Neural progenitor cell (in vitro differentiated cells): ENCODE measurements around the gene TMEM39B.

Experiments
- CTCF ChIP-seq: fragments of 200-600 bp; sonication (generic); IDR thresholded peaks from 2 replicates; pipeline ENCODE4 v1.5.1; 2017; ENCODE audit warnings: antibody characterized with exemption, mild to moderate bottlenecking
- EZH2phosphoT487 ChIP-seq: fragments of 200-600 bp; sonication (generic); IDR thresholded peaks from 2 replicates; pipeline ENCODE4 v1.6.1; 2017; ENCODE audit warnings: antibody characterized with exemption

GRCh38 chr1:32125313-32125712 lies 52.6 kb downstream of the TMEM39B start:
- no peak for TF ChIP-seq CTCF
- TF ChIP-seq EZH2phosphoT487 = no peak
